Jurkat, Clone E6-1 (cell line): ENCODE data around the gene NR3C2.
A peak's percentile ranks its signal among the peaks of the same experiment; 100 is the strongest.

Source experiments
- DNase-seq: peaks from one replicate; pipeline ENCODE4 v3.0.0-alpha.2; 2011; ENCODE audit warnings: low read depth, low spot score
- H3K4me3 ChIP-seq: 2 replicates; pipeline ENCODE4 v1.5.1; 2011; ENCODE audit warnings: mild to moderate bottlenecking, low read length, control low read depth, moderate library complexity

NR3C2 gene

DNA sequence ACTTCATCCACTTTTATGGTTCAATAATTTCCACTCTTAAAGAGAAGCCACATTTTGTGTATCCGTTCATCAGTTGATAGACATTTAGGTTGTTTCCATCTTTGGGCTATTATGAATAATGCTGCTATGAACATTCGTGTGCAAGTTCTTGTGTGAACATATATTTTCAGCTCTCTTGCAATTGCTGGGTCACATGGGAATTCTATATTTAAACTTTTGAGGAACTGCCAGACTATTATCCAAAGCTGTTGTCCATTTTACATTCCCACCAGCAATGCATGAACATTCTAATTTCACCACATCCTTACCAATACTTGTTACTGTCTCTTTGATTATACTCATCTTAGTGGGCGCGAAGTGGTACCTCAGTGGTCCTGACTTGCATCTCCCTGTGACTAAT, 61.9 kb downstream of the NR3C2 start:
- DNase-seq, result no peak

DNA sequence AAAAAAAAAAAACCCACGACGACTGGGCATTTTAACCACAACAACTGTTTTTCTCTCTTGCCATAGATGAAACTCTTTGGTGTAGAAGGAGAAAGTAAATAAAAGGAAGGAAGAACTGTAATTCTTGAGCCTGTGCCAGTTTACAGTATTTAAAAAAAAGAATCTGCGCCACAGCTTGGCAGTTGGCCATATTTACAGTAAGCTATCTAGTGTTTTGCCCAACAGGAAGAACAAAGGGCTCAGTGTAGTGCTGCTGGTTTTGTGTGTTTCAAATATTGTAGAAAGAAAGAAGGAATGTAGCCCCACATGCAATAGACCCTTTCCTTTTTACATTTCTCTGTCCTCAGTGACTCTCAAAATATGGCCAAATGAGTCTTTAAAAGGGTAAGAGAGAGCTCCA, 66.1 kb downstream of the NR3C2 start:
- no peak overlapping the region for H3K4me3 ChIP-seq
- peak; percentile 39 for DNase-seq

More for the DNA sequence above, 61.9 kb downstream of the NR3C2 start:
- no peak overlapping the region for H3K4me3 ChIP-seq

DNA sequence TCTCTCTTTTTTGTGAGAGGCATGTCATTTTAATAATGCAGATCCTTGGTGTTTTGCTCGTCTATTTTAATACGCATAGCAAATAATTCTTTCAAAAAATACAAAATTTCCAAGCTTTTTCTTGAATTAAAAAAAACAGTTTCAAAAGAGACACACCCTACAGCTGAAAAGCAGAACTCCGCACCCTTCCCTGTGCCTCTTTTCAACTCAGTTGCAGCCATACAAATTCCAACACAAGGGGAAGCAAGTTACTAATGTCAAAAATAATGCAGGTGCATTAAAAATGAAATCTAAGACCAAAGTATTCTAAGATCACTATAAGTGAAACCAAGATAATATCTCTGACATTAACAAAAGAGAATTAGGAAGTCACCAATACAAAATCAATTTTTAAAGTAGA, 66.6 kb downstream of the NR3C2 start:
- DNase-seq, result no peak
- no peak overlapping the region for H3K4me3 ChIP-seq

DNA sequence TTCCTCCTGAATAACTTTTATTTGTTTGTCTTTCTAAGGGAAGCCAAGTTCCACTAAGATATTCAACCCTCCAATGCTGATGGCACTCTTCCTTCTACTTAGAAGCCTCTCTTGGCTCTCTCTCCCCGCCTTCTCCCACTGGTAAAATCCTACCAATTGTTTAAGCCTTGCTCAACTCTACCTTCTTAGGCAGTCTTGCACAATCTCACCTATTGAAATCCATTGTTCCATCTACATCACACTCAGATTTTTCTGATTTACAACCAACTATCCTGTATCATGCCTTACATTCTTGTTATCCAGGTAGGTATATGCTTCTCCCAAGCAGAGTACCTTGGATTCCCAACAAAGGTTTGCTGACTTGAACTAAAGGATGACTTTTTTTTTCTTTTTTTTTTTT, 69.1 kb downstream of the NR3C2 start:
- H3K4me3 ChIP-seq, result no peak overlapping the region

GRCh38 chr4:148369919-148370318, 72.3 kb downstream of the NR3C2 start:
- no peak overlapping the region for H3K4me3 ChIP-seq
- no peak for DNase-seq

More for the DNA sequence above, 69.1 kb downstream of the NR3C2 start:
- DNase-seq, result no peak

DNA sequence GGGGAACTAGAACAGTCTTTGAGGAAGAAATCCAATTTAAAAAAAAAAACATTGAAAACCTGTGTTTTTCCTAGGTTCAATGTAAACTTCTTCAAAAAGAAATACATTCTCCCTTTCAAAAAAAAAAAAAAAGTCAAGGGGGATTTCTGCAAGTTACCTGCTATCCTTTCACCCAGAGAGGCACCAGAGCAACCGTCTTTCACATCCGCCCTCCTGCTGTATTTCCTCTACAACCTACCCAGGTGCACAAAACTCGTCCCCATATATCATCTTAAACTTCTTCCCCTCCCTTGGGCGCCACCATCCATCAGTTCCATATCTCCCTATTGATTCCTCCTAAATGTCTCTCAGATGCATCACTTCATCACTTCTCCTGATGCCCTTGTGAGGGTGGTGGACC, 74.5 kb downstream of the NR3C2 start:
- H3K4me3 ChIP-seq, result no peak overlapping the region
- DNase-seq, result no peak

DNA sequence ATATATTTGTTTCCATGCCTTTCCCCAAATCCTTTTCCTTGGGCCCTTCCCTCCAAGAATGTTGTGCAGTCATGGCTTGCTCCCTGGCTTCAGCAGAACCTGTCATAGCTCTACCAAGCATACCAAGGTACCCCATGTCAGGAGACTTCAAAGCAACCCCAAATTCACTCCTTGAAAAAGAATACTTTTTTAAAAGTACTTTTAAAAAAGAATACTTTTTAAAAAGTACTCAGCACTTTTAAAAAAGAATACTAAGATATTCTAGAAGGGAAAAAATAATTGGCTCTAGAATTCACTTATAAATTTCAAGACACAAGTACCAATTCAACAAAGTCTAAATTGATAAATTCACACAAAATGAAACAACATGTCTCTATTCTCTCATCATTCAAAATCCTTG, 76.0 kb downstream of the NR3C2 start:
- DNase-seq, result no peak
- no peak overlapping the region for H3K4me3 ChIP-seq

DNA sequence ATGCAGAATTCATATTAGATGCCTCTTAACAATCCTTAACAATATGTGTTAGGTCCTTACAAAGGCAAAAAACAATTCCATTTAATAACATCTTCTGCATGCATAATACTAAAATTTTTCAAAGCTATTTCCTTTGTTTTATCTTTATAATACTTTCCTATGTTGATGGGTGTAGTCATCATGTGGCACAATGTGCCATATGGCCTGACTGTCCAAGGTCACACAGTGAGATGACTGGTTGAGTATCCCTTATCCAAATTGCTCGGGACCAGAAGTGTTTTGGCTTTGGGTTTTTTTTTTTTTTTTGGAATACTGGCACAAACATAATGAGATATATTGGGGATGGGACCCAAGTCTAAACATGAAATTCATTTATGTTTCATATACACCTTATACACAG, 77.7 kb downstream of the NR3C2 start:
- DNase-seq, result no peak
- no peak overlapping the region for H3K4me3 ChIP-seq

GRCh38 chr4:148359769-148360168, 82.4 kb downstream of the NR3C2 start:
- DNase-seq, result no peak
- no peak overlapping the region for H3K4me3 ChIP-seq

DNA sequence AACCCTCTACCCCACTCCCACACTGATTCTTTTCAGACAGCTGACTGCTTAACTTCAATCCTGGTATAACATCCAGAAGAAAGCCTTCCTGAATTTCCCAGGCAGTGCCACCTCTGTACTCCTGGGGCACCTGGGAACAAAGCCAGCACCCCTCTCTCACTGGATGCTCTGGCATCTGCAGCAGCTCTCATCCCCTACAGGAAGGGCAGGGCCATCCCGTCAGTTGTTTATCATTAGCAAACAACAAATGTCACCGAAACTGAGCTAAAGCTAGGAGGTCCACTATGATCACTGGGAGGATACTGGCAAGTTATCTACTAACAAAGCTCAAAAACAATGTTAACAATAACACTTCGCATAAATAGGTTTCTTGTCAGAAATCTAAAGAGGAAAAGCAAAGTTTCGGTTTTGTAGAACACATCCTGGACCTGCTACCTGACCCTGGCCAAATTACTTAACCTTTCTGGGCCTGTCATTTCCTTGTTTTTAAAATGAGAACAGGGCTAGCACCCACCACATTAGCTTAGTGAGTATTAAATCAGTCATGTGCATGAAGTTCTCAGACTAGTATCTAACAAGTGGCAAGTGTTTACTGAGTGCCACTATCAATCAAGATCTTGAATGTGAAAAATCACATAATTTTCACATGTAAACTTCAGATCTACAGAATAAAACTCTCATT, 86.6 kb downstream of the NR3C2 start:
- DNase-seq, result no peak
- no peak overlapping the region for H3K4me3 ChIP-seq

DNA sequence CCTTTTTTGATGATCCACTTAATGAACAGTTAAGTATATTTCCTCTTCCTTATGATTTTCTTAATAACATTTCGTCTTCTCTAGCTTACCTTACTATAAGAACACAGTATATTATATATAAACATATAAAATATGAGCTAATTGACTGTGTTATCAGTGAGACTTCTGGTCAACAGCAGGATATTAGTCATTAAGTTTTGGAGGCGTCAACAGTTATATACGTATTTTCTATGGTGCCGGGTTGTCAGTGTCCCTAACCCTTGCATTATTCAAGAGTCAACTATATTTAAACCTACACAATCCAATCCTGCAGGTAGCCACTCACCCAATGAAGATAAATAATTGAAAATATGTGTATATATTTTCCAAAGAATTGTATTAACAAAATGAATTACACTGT, 88.0 kb downstream of the NR3C2 start:
- DNase-seq, result no peak
- H3K4me3 ChIP-seq, result no peak overlapping the region

DNA sequence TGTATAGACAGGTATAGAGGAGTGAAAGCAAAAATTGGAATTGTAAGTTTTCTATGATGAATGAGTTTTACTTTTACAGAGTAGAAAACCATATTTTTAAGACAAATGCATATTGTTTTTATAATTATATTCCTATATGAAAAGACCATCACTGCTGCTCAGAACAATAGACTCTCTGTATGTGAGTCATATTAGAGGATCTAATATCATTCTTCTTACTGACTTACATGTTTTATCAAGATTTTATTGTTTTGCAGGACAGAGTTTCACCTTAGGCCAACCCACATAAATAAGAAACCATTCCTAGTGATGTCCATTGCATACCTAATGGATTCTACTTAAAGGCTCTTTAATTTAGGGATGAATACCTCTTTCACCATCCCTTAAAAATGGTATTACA, 88.6 kb downstream of the NR3C2 start:
- no peak overlapping the region for H3K4me3 ChIP-seq
- DNase-seq, result no peak

GRCh38 chr4:148349153-148349552, 93.1 kb downstream of the NR3C2 start:
- DNase-seq, result no peak
- no peak overlapping the region for H3K4me3 ChIP-seq

- no peak overlapping the region for H3K4me3 ChIP-seq
These were observed 95.6 kb downstream of the NR3C2 start for GRCh38 chr4:148346657-148347056.

GRCh38 chr4:148345509-148345908, 96.7 kb downstream of the NR3C2 start:
- DNase-seq, result no peak
- no peak overlapping the region for H3K4me3 ChIP-seq

More at GRCh38 chr4:148346657-148347056, 95.6 kb downstream of the NR3C2 start:
- DNase-seq, result no peak

DNA sequence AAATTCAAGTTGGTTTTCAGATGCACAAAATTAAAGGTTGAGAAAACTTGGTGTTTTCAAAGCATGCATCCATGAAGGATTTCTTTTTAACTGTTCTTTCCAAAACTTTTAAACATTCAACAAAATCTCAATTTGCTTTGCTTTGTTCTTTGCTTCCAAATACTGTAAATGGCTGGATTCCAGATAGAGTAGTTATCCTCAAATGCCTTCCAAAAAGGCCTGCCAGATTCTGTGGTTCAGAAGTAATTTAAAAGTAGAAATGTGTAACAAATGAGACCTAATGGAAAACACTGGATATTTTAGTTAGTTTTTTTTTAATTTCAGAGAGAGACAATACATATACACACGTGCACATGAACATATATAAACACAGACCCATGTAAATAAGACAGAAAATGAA, 97.3 kb downstream of the NR3C2 start:
- no peak for DNase-seq
- H3K4me3 ChIP-seq, result no peak overlapping the region

- no peak overlapping the region for H3K4me3 ChIP-seq
- DNase-seq, result no peak
These were observed 97.9 kb downstream of the NR3C2 start for GRCh38 chr4:148344352-148344751.

GRCh38 chr4:148341980-148342800, 100.0 kb downstream of the NR3C2 start:
- no peak for DNase-seq
- H3K4me3 ChIP-seq, result no peak overlapping the region

DNA sequence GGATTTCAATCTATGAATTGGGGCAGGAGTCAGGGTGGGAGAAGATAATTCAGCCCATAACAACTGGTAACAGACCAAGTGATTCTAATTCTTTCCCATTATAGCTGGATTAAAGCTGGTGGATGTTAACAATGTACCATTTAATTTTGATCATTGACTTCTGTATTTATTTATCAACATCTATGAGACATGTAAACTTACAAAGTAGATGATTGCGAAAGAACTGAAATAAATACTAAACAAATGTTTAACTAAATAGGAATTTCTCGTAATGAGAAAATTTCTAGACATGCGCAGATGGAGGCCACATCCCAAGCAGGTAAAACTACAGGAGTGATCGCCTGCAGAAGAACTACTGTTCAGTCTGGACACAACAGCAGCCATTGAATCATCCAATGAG, 107.1 kb downstream of the NR3C2 start:
- no peak for DNase-seq
- H3K4me3 ChIP-seq, result no peak overlapping the region

DNA sequence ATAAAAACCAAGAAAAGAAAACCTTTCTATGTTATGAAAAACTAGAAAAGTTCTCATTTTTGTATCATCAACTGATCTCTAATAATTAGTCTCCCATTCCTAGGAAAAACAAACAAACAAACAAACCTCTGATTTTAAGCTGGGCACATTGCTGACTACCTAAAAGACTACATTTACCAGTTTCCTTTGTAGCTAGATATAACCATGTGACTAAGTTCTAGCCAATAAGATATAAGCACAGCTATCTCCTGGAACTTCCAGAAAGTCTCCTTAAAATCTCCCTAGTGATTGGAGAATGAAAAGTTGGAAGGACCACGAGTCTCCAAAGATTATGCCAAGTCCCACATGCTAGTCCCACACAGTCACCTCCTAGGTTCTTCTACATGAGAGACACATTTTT, 108.9 kb downstream of the NR3C2 start:
- DNase-seq, result no peak
- H3K4me3 ChIP-seq, result no peak overlapping the region

DNA sequence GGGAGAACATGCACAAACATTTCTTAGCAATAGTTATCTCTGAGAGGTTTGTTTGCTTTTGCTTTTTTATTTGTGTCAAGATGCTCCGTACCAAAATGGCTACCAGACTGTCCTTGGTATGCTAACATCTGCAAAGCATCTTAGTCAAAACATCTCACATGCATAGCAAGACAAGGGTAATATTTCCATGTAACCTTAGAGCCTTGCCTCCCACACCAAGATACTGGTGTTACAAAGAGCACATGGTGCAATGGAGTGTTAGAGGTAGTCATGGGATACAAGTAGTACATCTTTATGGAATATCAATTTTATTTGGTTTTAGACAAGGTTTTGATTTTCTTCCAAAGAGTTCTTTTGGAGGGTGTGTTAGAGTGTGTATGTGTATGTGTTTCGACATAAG, 109.7 kb downstream of the NR3C2 start:
- no peak for DNase-seq

More for the DNA sequence above, 109.7 kb downstream of the NR3C2 start:
- no peak overlapping the region for H3K4me3 ChIP-seq
